Calu3 (cell line): Measurements from ENCODE around the gene DNAH9. TPM values are rescaled to one million over a fixed set of nuclear protein-coding genes. Genes with fewer than 3 reads are reported as not detected.

Experiments used
- BruUV-seq: library from RNA; stranded (reverse); fragments of 400-500 nt; replicated peaks from 2 replicates; lab custom pipeline; 2021; lab: Mats Ljungman, UMichigan
- CTCF ChIA-PET: fragments of 300-600 bp; sonication (Branson Sonifier 250); formaldehyde crosslinking; loops from one replicate; lab custom pipeline; 2022; ENCODE audit warnings: antibody characterized with exemption; lab: Charles Lee
- DNase-seq: peaks from one replicate; pipeline ENCODE4 v3.0.0; 2022
- H3K27ac Mint-ChIP-seq: one replicate; pipeline ENCODE4 v1.8.0; 2022; ENCODE audit warnings: mixed read lengths; ENCODE audit not compliant: unreplicated experiment
- H3K27me3 Mint-ChIP-seq: one replicate; pipeline ENCODE4 v1.8.0; 2022; ENCODE audit warnings: mixed read lengths; ENCODE audit not compliant: unreplicated experiment
- H3K36me3 Mint-ChIP-seq: one replicate; pipeline ENCODE4 v1.8.0; 2022; ENCODE audit warnings: mild to moderate bottlenecking, moderate library complexity, mixed read lengths; ENCODE audit not compliant: insufficient read depth, unreplicated experiment
- H3K4me1 Mint-ChIP-seq: one replicate; pipeline ENCODE4 v1.8.0; 2022; ENCODE audit warnings: mild to moderate bottlenecking, low read depth, mixed read lengths; ENCODE audit not compliant: unreplicated experiment
- H3K4me3 Mint-ChIP-seq: one replicate; pipeline ENCODE4 v1.8.0; 2022; ENCODE audit warnings: mild to moderate bottlenecking, low read depth, moderate library complexity, mixed read lengths; ENCODE audit not compliant: unreplicated experiment
- H3K9me3 Mint-ChIP-seq: one replicate; pipeline ENCODE4 v1.8.0; 2022; ENCODE audit warnings: low read depth, mixed read lengths; ENCODE audit not compliant: unreplicated experiment
- intact Hi-C: fragments of 100-400 bp; cut with micrococcal nuclease; formaldehyde crosslinking; loops from one replicate; pipeline ENCODE4 v1.10.0; 2022; ENCODE audit not compliant: unreplicated experiment
- total RNA-seq: library from RNA; stranded (reverse); gene quantifications from 2 replicates; pipeline ENCODE4 v1.2.3, GENCODE V29; 2022
- TF ChIP-seq, protein P1 (sequence below): fragments of 200-600 bp; IDR thresholded peaks from one replicate; pipeline ENCODE4 v1.8.0; 2022; ENCODE audit warnings: antibody characterized with exemption; ENCODE audit not compliant: unreplicated experiment

DNAH9 gene
- total RNA-seq, 1 experiment from 2014 or later = 0.19 TPM

DNA sequence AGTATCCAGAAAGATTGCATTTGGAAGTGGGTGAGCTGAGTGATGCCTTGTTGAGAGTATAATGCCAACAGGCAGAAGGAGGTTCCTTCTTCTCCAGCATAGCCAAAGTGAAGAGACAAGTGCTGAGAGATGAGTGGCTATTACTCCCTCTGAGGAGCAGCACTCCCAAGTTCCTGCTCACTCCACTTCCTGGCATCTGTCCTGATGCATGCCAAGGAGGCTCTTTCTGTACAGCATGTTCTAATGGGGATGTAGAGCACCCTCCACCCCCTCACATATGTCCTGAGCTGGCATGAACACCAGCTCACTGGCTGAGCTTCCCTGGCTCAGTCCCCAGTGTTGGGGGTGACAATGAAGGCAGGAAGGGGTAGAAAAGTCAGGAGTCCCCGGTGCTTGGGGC is 44.2 kb upstream of the DNAH9 start:
- no peaks in the 10 kb centered on the region for H3K36me3 Mint-ChIP-seq
- peaks cover 14% of the 10 kb centered on the region for H3K27me3 Mint-ChIP-seq
- BruUV-seq = no TSS peak
- intact Hi-C loops = no loop called here
- CTCF ChIA-PET = no interaction called here
- no peak for DNase-seq
- peaks cover 5% of the 10 kb centered on the region for H3K9me3 Mint-ChIP-seq
- no peak overlapping the region for H3K4me3 Mint-ChIP-seq
- TF ChIP-seq, protein P1, sequence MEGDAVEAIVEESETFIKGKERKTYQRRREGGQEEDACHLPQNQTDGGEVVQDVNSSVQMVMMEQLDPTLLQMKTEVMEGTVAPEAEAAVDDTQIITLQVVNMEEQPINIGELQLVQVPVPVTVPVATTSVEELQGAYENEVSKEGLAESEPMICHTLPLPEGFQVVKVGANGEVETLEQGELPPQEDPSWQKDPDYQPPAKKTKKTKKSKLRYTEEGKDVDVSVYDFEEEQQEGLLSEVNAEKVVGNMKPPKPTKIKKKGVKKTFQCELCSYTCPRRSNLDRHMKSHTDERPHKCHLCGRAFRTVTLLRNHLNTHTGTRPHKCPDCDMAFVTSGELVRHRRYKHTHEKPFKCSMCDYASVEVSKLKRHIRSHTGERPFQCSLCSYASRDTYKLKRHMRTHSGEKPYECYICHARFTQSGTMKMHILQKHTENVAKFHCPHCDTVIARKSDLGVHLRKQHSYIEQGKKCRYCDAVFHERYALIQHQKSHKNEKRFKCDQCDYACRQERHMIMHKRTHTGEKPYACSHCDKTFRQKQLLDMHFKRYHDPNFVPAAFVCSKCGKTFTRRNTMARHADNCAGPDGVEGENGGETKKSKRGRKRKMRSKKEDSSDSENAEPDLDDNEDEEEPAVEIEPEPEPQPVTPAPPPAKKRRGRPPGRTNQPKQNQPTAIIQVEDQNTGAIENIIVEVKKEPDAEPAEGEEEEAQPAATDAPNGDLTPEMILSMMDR = no peak
- H3K4me1 Mint-ChIP-seq = no peaks in the 10 kb centered on the region
- H3K27ac Mint-ChIP-seq = no peak overlapping the region

DNA sequence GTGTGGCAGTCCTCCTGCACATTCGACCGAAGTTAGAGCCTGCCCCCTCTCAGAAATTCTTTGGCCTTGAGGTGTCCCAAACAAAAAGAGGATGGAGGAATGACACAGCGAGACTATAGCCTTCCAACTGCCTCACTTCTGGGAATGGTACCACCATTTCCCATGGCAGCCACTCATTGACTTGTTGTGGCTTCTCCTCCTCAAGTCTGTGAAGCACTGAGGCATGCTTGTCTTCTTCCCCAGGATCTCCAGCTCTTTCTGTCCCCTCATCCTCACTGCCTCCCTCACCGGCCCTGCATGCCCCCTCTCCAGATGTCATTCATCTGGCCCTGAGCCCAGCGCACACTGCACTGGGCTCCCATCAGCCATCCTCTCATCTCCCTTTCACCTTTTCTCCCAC is 43.7 kb upstream of the DNAH9 start:
- CTCF ChIA-PET = no interaction called here
- Mint-ChIP-seq H3K9me3 (peaks cover 5% of the 10 kb centered on the region), H3K4me3 (no peak overlapping the region), H3K27ac (no peak overlapping the region), H3K36me3 (no peaks in the 10 kb centered on the region), H3K27me3 (peaks cover 14% of the 10 kb centered on the region), H3K4me1 (no peaks in the 10 kb centered on the region)
- intact Hi-C loops = no loop called here
- no peak for DNase-seq
- no TSS peak for BruUV-seq
- TF ChIP-seq, protein P1 = no peak

DNA sequence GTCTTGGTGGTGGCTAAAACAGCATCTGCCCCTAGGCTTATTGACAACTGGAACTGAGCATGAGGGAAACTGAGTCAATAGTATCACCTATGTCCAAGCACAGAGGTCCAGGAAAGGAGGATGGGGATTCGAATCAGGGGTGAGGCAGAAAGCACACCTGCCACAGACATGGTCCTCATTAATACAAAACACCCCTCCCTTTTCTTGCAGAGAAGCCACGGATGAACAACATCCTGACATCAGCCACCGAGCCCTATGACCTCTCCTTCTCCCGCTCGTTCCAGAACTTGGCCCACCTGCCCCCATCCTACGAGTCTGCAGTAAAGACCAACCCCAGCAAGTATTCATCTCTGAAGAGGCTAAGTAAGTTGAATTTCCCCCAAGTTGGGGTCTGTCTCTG is 42.7 kb upstream of the DNAH9 start:
- no TSS peak for BruUV-seq
- TF ChIP-seq, protein P1 = no peak
- H3K9me3 Mint-ChIP-seq = peaks cover 3% of the 10 kb centered on the region
- CTCF ChIA-PET = no interaction called here
- no peaks in the 10 kb centered on the region for H3K4me1 Mint-ChIP-seq
- intact Hi-C loops = no loop called here
- H3K36me3 Mint-ChIP-seq = no peaks in the 10 kb centered on the region
- H3K27me3 Mint-ChIP-seq = peaks cover 14% of the 10 kb centered on the region
- no peak overlapping the region for H3K4me3 Mint-ChIP-seq
- no peak overlapping the region for H3K27ac Mint-ChIP-seq
- DNase-seq = no peak

DNA sequence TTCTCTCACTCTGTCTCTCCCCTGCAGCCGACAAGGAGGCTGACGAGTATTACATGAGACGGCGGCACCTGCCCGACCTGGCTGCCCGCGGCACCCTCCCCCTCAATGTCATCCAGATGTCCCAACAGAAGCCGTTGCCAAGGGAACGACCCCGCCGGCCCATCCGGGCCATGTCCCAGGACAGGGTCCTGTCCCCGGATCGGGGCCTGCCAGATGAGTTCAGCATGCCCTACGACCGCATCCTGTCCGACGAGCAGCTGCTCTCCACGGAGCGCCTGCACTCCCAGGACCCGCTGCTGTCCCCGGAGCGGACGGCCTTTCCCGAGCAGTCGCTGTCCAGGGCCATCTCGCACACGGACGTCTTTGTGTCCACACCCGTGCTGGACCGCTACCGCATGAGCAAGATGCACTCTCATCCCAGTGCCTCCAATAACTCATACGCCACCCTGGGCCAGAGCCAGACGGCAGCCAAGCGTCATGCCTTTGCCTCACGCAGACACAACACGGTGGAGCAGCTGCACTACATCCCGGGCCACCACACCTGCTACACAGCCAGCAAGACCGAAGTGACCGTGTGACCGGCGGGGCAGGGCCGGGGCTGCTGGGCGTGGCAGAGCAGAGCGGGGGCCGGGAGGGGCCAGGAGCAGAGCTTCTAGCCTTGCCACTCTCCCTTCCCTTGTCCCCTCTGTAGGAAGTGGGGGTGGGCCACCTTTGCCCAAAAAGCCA is 40.4 kb upstream of the DNAH9 start:
- no peak overlapping the region for H3K4me3 Mint-ChIP-seq
- H3K27ac Mint-ChIP-seq = no peak overlapping the region
- H3K36me3 Mint-ChIP-seq = no peaks in the 10 kb centered on the region
- H3K9me3 Mint-ChIP-seq = peaks cover 3% of the 10 kb centered on the region
- BruUV-seq = no TSS peak
- TF ChIP-seq, protein P1 = no peak
- CTCF ChIA-PET = no interaction called here
- no peak for DNase-seq
- intact Hi-C loops = no loop called here
- peaks cover 14% of the 10 kb centered on the region for H3K27me3 Mint-ChIP-seq
- H3K4me1 Mint-ChIP-seq = no peaks in the 10 kb centered on the region
